Esophagus squamous epithelium (tissue), 5 donors: Measurements from ENCODE around the gene BAG3. TPM values are rescaled to one million over a fixed set of nuclear protein-coding genes. Genes with fewer than 3 reads are reported as not detected.

Source experiments
- DNase-seq: peaks from one replicate; lab custom pipeline; 2025; lab: John Stamatoyannopoulos, UW
- H3K27ac ChIP-seq, 4 donors: fragments of 200-600 bp; sonication (generic); one replicate each; pipeline ENCODE4 v1.5.1; 2016 to 2019; ENCODE audit warnings: mild to moderate bottlenecking in 1 of 4
- H3K27me3 ChIP-seq, 4 donors: fragments of 200-600 bp; sonication (generic); 1 replicate in 3 of 4; 2 replicates in 1 of 4; pipeline versions ENCODE4 v1.5.1 to v1.6.0; 2017 to 2021; ENCODE audit warnings: antibody characterized with exemption in 1 of 4
- H3K36me3 ChIP-seq, 3 donors: fragments of 200-600 bp; sonication (generic); one replicate each; pipeline ENCODE4 v1.5.1; 2016 to 2019
- H3K4me1 ChIP-seq, 3 donors: fragments of 200-600 bp; sonication (generic); one replicate each; pipeline ENCODE4 v1.5.1; 2017 to 2019
- H3K4me3 ChIP-seq, 4 donors: fragments of 200-600 bp; sonication (generic); 1 replicate in 3 of 4; 2 replicates in 1 of 4; pipeline ENCODE4 v1.5.1; 2016 to 2019; ENCODE audit warnings: mild to moderate bottlenecking in 2 of 4, moderate library complexity in 1 of 4
- H3K9me3 ChIP-seq, 3 donors: fragments of 200-600 bp; sonication (generic); one replicate each; pipeline ENCODE4 v1.5.1; 2016 to 2019
- CTCF ChIP-seq, 6 experiments: fragments of 450-650 bp in 4 of 6; fragments of 200-600 bp in 2 of 6; sonication (generic) in 2 of 6; IDR thresholded peaks; one replicate each; pipeline ENCODE4 v1.5.1; 2016 to 2019; ENCODE audit warnings: antibody characterized with exemption in 6 of 6, mild to moderate bottlenecking in 4 of 6, moderate library complexity in 4 of 6
- POLR2A ChIP-seq, 4 donors: fragments of 450-650 bp; IDR thresholded peaks; one replicate each; pipeline ENCODE4 v1.6.1; 2017; ENCODE audit warnings: antibody characterized with exemption in 4 of 4, mild to moderate bottlenecking in 4 of 4, moderate library complexity in 3 of 4
- WGBS, 2 donors: methylation state at CpG; one replicate each; pipeline ENCODE4 v1.1.5; 2018; 5-methylcytosine and 5-hydroxymethylcytosine counted together
- intact Hi-C: fragments of 100-400 bp; cut with DNase I; formaldehyde crosslinking; loops from one replicate; pipeline ENCODE4 v1.15.0; 2022
- total RNA-seq, 4 donors: library from RNA; depleted of rRNA; stranded (reverse); fragments of >200 nt; gene quantifications; one replicate each; pipeline ENCODE4 v1.1.0, GENCODE V29; 2016
- donor health status: DM: yes; HTN: yes; CAD: no.

The BAG3 gene
- total RNA-seq, 4 donors from 2014 or later: 51.6 to 102 (median 57.2) TPM

- Histone ChIP-seq H3K27ac (no peak overlapping the region), H3K4me1 (peaks cover 0 to 8% (median 0%) of the 10 kb centered on the region in 3 donors), H3K4me3 (no peak overlapping the region), H3K9me3 (no peaks in the 10 kb centered on the region), H3K36me3 (no peaks in the 10 kb centered on the region), H3K27me3 (no peaks in the 10 kb centered on the region)
- DNase-seq: no peak
- TF ChIP-seq CTCF (IDR thresholded peaks at IDR 0.05) (no peak), POLR2A (IDR thresholded peaks at IDR 0.05) (no peak)
- 80 to 83% methylated on average over 4 of the region's 4 CpGs for WGBS, 2 donors
- intact Hi-C loops: no loop called here
These were observed 41.7 kb upstream of the BAG3 start for GRCh38 chr10:119609516-119609915.

GRCh38 chr10:119611433-119611832, 39.7 kb upstream of the BAG3 start:
- H3K4me3 ChIP-seq: no peak overlapping the region
- no peak overlapping the region for H3K27ac ChIP-seq
- WGBS, 2 donors: 48 to 83% methylated on average over 3 to 4 of the region's 4 CpGs
- no peak for DNase-seq
- no peaks in the 10 kb centered on the region for H3K36me3 ChIP-seq
- H3K4me1 ChIP-seq: peaks cover 0 to 8% (median 0%) of the 10 kb centered on the region in 3 donors
- H3K27me3 ChIP-seq: no peaks in the 10 kb centered on the region
- TF ChIP-seq POLR2A (IDR thresholded peaks at IDR 0.05) (no peak), CTCF (IDR thresholded peaks at IDR 0.05) (no peak)
- no peaks in the 10 kb centered on the region for H3K9me3 ChIP-seq
- intact Hi-C loops: no loop called here

- no peak overlapping the region for H3K27ac ChIP-seq
- TF ChIP-seq CTCF (IDR thresholded peaks at IDR 0.05) (no peak), POLR2A (IDR thresholded peaks at IDR 0.05) (no peak)
- H3K27me3 ChIP-seq: no peaks in the 10 kb centered on the region
- WGBS, 2 donors: 94 to 95% methylated on average over 5 to 6 of the region's 6 CpGs
- no peak overlapping the region for H3K4me3 ChIP-seq
- H3K9me3 ChIP-seq: no peaks in the 10 kb centered on the region
- DNase-seq: no peak
- no peaks in the 10 kb centered on the region for H3K36me3 ChIP-seq
- intact Hi-C loops: no loop called here
- peaks cover 0 to 11% (median 9%) of the 10 kb centered on the region in 3 donors for H3K4me1 ChIP-seq
These were observed 37.4 kb upstream of the BAG3 start for GRCh38 chr10:119613741-119614140.

GRCh38 chr10:119614686-119615085, 36.5 kb upstream of the BAG3 start:
- Histone ChIP-seq H3K4me3 (no peak overlapping the region), H3K4me1 (peaks cover 6 to 20% (median 19%) of the 10 kb centered on the region in 3 donors), H3K27me3 (no peaks in the 10 kb centered on the region), H3K9me3 (no peaks in the 10 kb centered on the region), H3K36me3 (no peaks in the 10 kb centered on the region), H3K27ac (no peak overlapping the region)
- DNase-seq: no peak
- WGBS, 2 donors: 73 to 86% methylated on average over 2 to 5 of the region's 5 CpGs
- intact Hi-C loops: no loop called here
- TF ChIP-seq POLR2A (IDR thresholded peaks at IDR 0.05): no peak
- no peak for TF ChIP-seq CTCF (IDR thresholded peaks at IDR 0.05)

- H3K4me3 ChIP-seq: no peak overlapping the region
- no peaks in the 10 kb centered on the region for H3K27me3 ChIP-seq
- H3K36me3 ChIP-seq: no peaks in the 10 kb centered on the region
- intact Hi-C loops: no loop called here
- H3K4me1 ChIP-seq: peaks cover 6 to 27% (median 19%) of the 10 kb centered on the region in 3 donors
- H3K9me3 ChIP-seq: no peaks in the 10 kb centered on the region
- H3K27ac ChIP-seq: no peak overlapping the region
- no peak for DNase-seq
- WGBS, 2 donors: 67 to 88% methylated on average over 10 to 13 of the region's 13 CpGs
- no peak for TF ChIP-seq POLR2A (IDR thresholded peaks at IDR 0.05)
- peak in 1 of 6 experiments; percentile 28 for TF ChIP-seq CTCF (IDR thresholded peaks at IDR 0.05)
These were observed 34.2 kb upstream of the BAG3 start for GRCh38 chr10:119616882-119617570.
